IMR-90 (cell line): ENCODE measurements around the gene PCDHGA12. TPM values are rescaled to one million over a fixed set of nuclear protein-coding genes. Genes with fewer than 3 reads are reported as not detected.

Experiments
- ATAC-seq: fragments of 200-7000 bp; cut with Tn5 transposase; 2 replicates; pipeline ENCODE4 v1.9.1; 2020; ENCODE audit warnings: low read depth, mild to moderate bottlenecking, moderate library complexity
- BruUV-seq: library from RNA; stranded (reverse); fragments of 400-500 nt; replicated peaks from 2 replicates; lab custom pipeline; 2021; lab: Mats Ljungman, UMichigan
- CTCF ChIA-PET: fragments of 300-600 bp; formaldehyde crosslinking; extraction: SDS; loops from one replicate; lab custom pipeline; 2021; ENCODE audit warnings: antibody characterized with exemption; lab: Yijun Ruan, JAX
- POLR2A ChIA-PET: fragments of 300-600 bp; sonication (Branson Sonifier 250); formaldehyde crosslinking; loops from one replicate; lab custom pipeline; 2022; ENCODE audit warnings: antibody characterized with exemption; ENCODE audit not compliant: unreplicated experiment; lab: Charles Lee
- DNase-seq: peaks from one replicate; pipeline ENCODE4 v3.0.0; 2013
- H2AFZ ChIP-seq: replicated peaks from 2 replicates; pipeline ENCODE3; 2013; ENCODE audit warnings: low read length, mild to moderate bottlenecking; ENCODE audit not compliant: poor library complexity
- H2AK5ac ChIP-seq: 2 replicates; pipeline ENCODE4 v1.6.1; 2013; ENCODE audit warnings: low read depth, low read length, inconsistent platforms
- H2AK9ac ChIP-seq: replicated peaks from 2 replicates; pipeline ENCODE3; 2013; ENCODE audit warnings: mild to moderate bottlenecking, low read depth, low read length, moderate library complexity; ENCODE audit not compliant: poor library complexity
- H2BK120ac ChIP-seq: 2 replicates; pipeline ENCODE4 v1.6.1; 2013; ENCODE audit warnings: low read depth, low read length, inconsistent platforms
- H2BK15ac ChIP-seq: 3 replicates; pipeline ENCODE4 v1.6.1; 2013; ENCODE audit warnings: low read depth, low read length, inconsistent platforms
- H2BK20ac ChIP-seq: 2 replicates; pipeline ENCODE4 v1.6.1; 2013; ENCODE audit warnings: low read depth, mild to moderate bottlenecking, inconsistent platforms, low read length, moderate library complexity
- H2BK5ac ChIP-seq: 2 replicates; pipeline ENCODE4 v1.6.1; 2013; ENCODE audit warnings: mild to moderate bottlenecking, low read depth, low read length, inconsistent platforms; ENCODE audit not compliant: poor library complexity, severe bottlenecking
- H3K14ac ChIP-seq: replicated peaks from 2 replicates; pipeline ENCODE4 v1.6.1; 2013; ENCODE audit warnings: low read depth, low read length, inconsistent platforms
- H3K18ac ChIP-seq: 2 replicates; pipeline ENCODE4 v1.6.1; 2013; ENCODE audit warnings: low read depth, low read length, control low read depth
- H3K23ac ChIP-seq: 2 replicates; pipeline ENCODE4 v1.6.1; 2013; ENCODE audit warnings: low read depth, low read length, inconsistent platforms
- H3K27ac ChIP-seq: 2 replicates; pipeline ENCODE4 v1.5.1; 2013; ENCODE audit warnings: mild to moderate bottlenecking, control low read depth, low read length; ENCODE audit not compliant: insufficient read depth
- H3K27me3 ChIP-seq: 2 replicates; pipeline ENCODE4 v1.6.1; 2013; ENCODE audit warnings: low read length; ENCODE audit not compliant: control insufficient read depth, insufficient read depth
- H3K36me3 ChIP-seq: 2 replicates; pipeline ENCODE4 v1.6.1; 2013; ENCODE audit warnings: low read length, mixed read lengths; ENCODE audit not compliant: control insufficient read depth, insufficient read depth
- H3K4ac ChIP-seq: 2 replicates; pipeline ENCODE4 v1.6.1; 2013; ENCODE audit warnings: low read depth, low read length, inconsistent platforms
- H3K4me1 ChIP-seq: 2 replicates; pipeline ENCODE4 v1.6.1; 2013; ENCODE audit warnings: low read length, mixed read lengths; ENCODE audit not compliant: control insufficient read depth, insufficient read depth
- H3K4me2 ChIP-seq: 2 replicates; pipeline ENCODE4 v1.6.1; 2013; ENCODE audit warnings: low read depth, mild to moderate bottlenecking, control low read depth, low read length, moderate library complexity
- H3K4me3 ChIP-seq: 2 replicates; pipeline ENCODE4 v1.5.1; 2013; ENCODE audit warnings: low read depth, mild to moderate bottlenecking, control low read depth, low read length, moderate library complexity; ENCODE audit not compliant: insufficient read depth
- H3K56ac ChIP-seq: 2 replicates; pipeline ENCODE4 v1.6.1; 2013; ENCODE audit warnings: low read length, inconsistent platforms; ENCODE audit not compliant: insufficient read depth; ENCODE audit errors: extremely low read depth
- H3K79me1 ChIP-seq, 2 experiments: 2 replicates each; pipeline ENCODE4 v1.6.1; 2013; ENCODE audit warnings: low read length in 2 of 2, inconsistent platforms in 1 of 2, low read depth in 1 of 2
- H3K9ac ChIP-seq: 2 replicates; pipeline ENCODE4 v1.6.1; 2013; ENCODE audit warnings: low read depth, low read length, control low read depth
- H3K9me1 ChIP-seq: 2 replicates; pipeline ENCODE4 v1.6.1; 2013; ENCODE audit warnings: low read length, inconsistent platforms; ENCODE audit not compliant: insufficient read depth
- H3K9me3 ChIP-seq: 2 replicates; pipeline ENCODE4 v1.6.1; 2013; ENCODE audit warnings: low read length; ENCODE audit not compliant: control insufficient read depth, insufficient read depth
- H4K20me1 ChIP-seq: 2 replicates; pipeline ENCODE4 v1.6.1; 2013; ENCODE audit warnings: low read length, inconsistent platforms; ENCODE audit not compliant: insufficient read depth
- H4K5ac ChIP-seq: 2 replicates; pipeline ENCODE4 v1.6.1; 2013; ENCODE audit warnings: mild to moderate bottlenecking, low read depth, low read length, control low read depth
- H4K8ac ChIP-seq, 2 experiments: 2 replicates each; pipeline ENCODE4 v1.6.1; 2013; ENCODE audit warnings: low read depth in 2 of 2, low read length in 2 of 2, control low read depth in 1 of 2, inconsistent platforms in 1 of 2
- H4K91ac ChIP-seq: 2 replicates; pipeline ENCODE4 v1.6.1; 2013; ENCODE audit warnings: low read depth, low read length, inconsistent platforms; ENCODE audit not compliant: insufficient read depth
- CTCF ChIP-seq: conservative IDR thresholded peaks from 2 replicates; pipeline ENCODE4 v1.5.1; 2012; ENCODE audit warnings: mild to moderate bottlenecking, low read depth, low read length, improper control_type of control experiment
- ELK1 ChIP-seq: fragments of 150-350 bp; IDR thresholded peaks from 2 replicates; pipeline ENCODE4 v1.6.1; 2016; ENCODE audit warnings: low read depth, mild to moderate bottlenecking, low read length, moderate library complexity, borderline replicate concordance
- RAD21 ChIP-seq: IDR thresholded peaks from 2 replicates; pipeline ENCODE4 v1.6.1; 2012; ENCODE audit warnings: low read length, improper control_type of control experiment
- WGBS, 2 experiments: methylation state at CpG; one replicate each; pipeline versions ENCODE4 v1.1.5 to v1.1.7; 2013; ENCODE audit warnings: missing lambda C conversion rate in 2 of 2; ENCODE audit not compliant: insufficient read length in 1 of 2; ENCODE audit errors: extremely low coverage in 2 of 2; 5-methylcytosine and 5-hydroxymethylcytosine counted together
- dilution Hi-C: fragments of 300-500 bp; cut with HindIII; formaldehyde crosslinking; loops from one replicate; pipeline ENCODE4 v1.14.3; 2018; ENCODE audit warnings: low sequenced_read_pairs; ENCODE audit not compliant: unreplicated experiment
- in situ Hi-C: fragments of 300-500 bp; cut with MboI; formaldehyde crosslinking; loops from 3 replicates; pipeline ENCODE4 v1.14.3; 2019; ENCODE audit warnings: low sequenced_read_pairs, inconsistent platforms, mixed read lengths
- intact Hi-C: fragments of 100-400 bp; cut with micrococcal nuclease; formaldehyde crosslinking; loops from 2 replicates; pipeline ENCODE4 v1.10.0; 2022
- polyA plus RNA-seq, 3 experiments: library from polyadenylated mRNA; depleted of rRNA; stranded (reverse); fragments of >200 nt; gene quantifications; 2 replicates each; pipeline ENCODE4 v1.2.3, GENCODE V29; 2012; ENCODE audit warnings: low replicate concordance in 1 of 3
- total RNA-seq: library from RNA; depleted of rRNA; stranded (reverse); fragments of >200 nt; gene quantifications from 2 replicates; pipeline ENCODE4 v1.2.3, GENCODE V29; 2012

Gene PCDHGA12
- total and polyA plus RNA-seq, 2 of the 4 experiments (the other 2 are of a cell fraction): 7.9 to 8.8 TPM

- Histone ChIP-seq H3K27ac (no peak within 1 kb of the TSS), H3K9me1 (no peaks in the 10 kb centered on the region), H3K4me3 (peak within 1 kb of the TSS; percentile 24), H2BK20ac (no peak within 1 kb of the TSS), H2AK5ac (no peak within 1 kb of the TSS), H3K4ac (no peak within 1 kb of the TSS), H3K14ac (no peak within 1 kb of the TSS), H3K36me3 (peaks cover 20% of the 10 kb centered on the region), H4K20me1 (no peaks in the 10 kb centered on the region), H4K91ac (no peak within 1 kb of the TSS), H3K56ac (no peak within 1 kb of the TSS), H2BK15ac (no peak within 1 kb of the TSS), H2AK9ac (no peak within 1 kb of the TSS), H2AFZ (peak within 1 kb of the TSS; percentile 9), H3K23ac (no peak within 1 kb of the TSS), H3K18ac (no peak within 1 kb of the TSS), H3K4me1 (no peaks in the 10 kb centered on the region), H3K4me2 (no peak within 1 kb of the TSS), H3K79me1 (peaks cover 16 to 26% of the 10 kb centered on the region in 2 experiments), H4K8ac (no peak within 1 kb of the TSS), H3K27me3 (no peaks in the 10 kb centered on the region), H3K9me3 (peaks cover 51% of the 10 kb centered on the region), H2BK120ac (no peak within 1 kb of the TSS), H3K9ac (no peak within 1 kb of the TSS), H4K5ac (no peak within 1 kb of the TSS), H2BK5ac (no peak within 1 kb of the TSS)
- TF ChIP-seq CTCF: peak; percentile 43
- TF ChIP-seq RAD21: peak; percentile 36
- no peak for TF ChIP-seq ELK1
- intact Hi-C loops (no loop called here), dilution Hi-C loops (no loop called here), in situ Hi-C loops (no loop called here)
- 17% methylated on average over 3 of the region's 27 CpGs; no CpG with 5 or more reads in 1 of the 2 experiments for WGBS, 2 experiments
- DNase-seq (peak; percentile 40), ATAC-seq (no peak)
- ChIA-PET CTCF (interaction anchor here (1.2 kb wide), 1 partner anchor 161 kb away, joined by 4 read pairs; no protein-coding TSS in a partner anchor), POLR2A (no interaction called here)
- no TSS peak for BruUV-seq
Observed at GRCh38 chr5:141402553-141403243, 27.6 kb upstream of the PCDHGA12 start, which contains the start of gene PCDHGA9. Gene PCDHGA9 (plus strand): TSS chr5:141402778. CDS start chr5:141402953, 175 bp downstream.
